Measurements from ENCODE around the gene SH3BP4. TPM values are rescaled to one million over a fixed set of nuclear protein-coding genes. Genes with fewer than 3 reads are reported as not detected.

SH3BP4 gene
- total RNA-seq, 1 experiment from 2014 or later = 33.9 TPM

GRCh38 chr2:235024931-235025773 lies 73.3 kb downstream of the SH3BP4 start:
- in situ Hi-C loops (cut with HindIII; ENCODE audit: low pct_unique_long_range_greater_than_20kb, low sequenced_read_pairs) = no loop called here
- DNase-seq (ENCODE audit: low read depth) = peak; percentile 40

- in situ Hi-C loops (cut with HindIII; ENCODE audit: low pct_unique_long_range_greater_than_20kb, low sequenced_read_pairs) = no loop called here
- peak; percentile 73 for DNase-seq (ENCODE audit: low read depth)
Measured at GRCh38 chr2:235025800-235026536, 74.2 kb downstream of the SH3BP4 start.

- in situ Hi-C loops (cut with HindIII; ENCODE audit: low pct_unique_long_range_greater_than_20kb, low sequenced_read_pairs) = no loop called here
- DNase-seq (ENCODE audit: low read depth) = peak; percentile 75
Measured at GRCh38 chr2:235026649-235027557, 75.1 kb downstream of the SH3BP4 start.

GRCh38 chr2:235027558-235028214 lies 75.9 kb downstream of the SH3BP4 start:
- peak; percentile 52 for DNase-seq (ENCODE audit: low read depth)
- in situ Hi-C loops (cut with HindIII; ENCODE audit: low pct_unique_long_range_greater_than_20kb, low sequenced_read_pairs) = no loop called here

- in situ Hi-C loops (cut with HindIII; ENCODE audit: low pct_unique_long_range_greater_than_20kb, low sequenced_read_pairs) = no loop called here
Measured at GRCh38 chr2:235028646-235029045, 76.8 kb downstream of the SH3BP4 start.

GRCh38 chr2:235029054-235029453 lies 77.2 kb downstream of the SH3BP4 start:
- no peak for DNase-seq (ENCODE audit: low read depth)
- in situ Hi-C loops (cut with HindIII; ENCODE audit: low pct_unique_long_range_greater_than_20kb, low sequenced_read_pairs) = no loop called here

More at GRCh38 chr2:235028646-235029045, 76.8 kb downstream of the SH3BP4 start:
- DNase-seq (ENCODE audit: low read depth) = no peak

- in situ Hi-C loops (cut with HindIII; ENCODE audit: low pct_unique_long_range_greater_than_20kb, low sequenced_read_pairs) = no loop called here
- no peak for DNase-seq (ENCODE audit: low read depth)
Measured at GRCh38 chr2:235030126-235030525, 78.3 kb downstream of the SH3BP4 start.

GRCh38 chr2:235030936-235031335 lies 79.1 kb downstream of the SH3BP4 start:
- in situ Hi-C loops (cut with HindIII; ENCODE audit: low pct_unique_long_range_greater_than_20kb, low sequenced_read_pairs) = no loop called here

GRCh38 chr2:235031686-235032373 lies 80.0 kb downstream of the SH3BP4 start:
- in situ Hi-C loops (cut with HindIII; ENCODE audit: low pct_unique_long_range_greater_than_20kb, low sequenced_read_pairs) = no loop called here
- DNase-seq (ENCODE audit: low read depth) = no peak

More at GRCh38 chr2:235030936-235031335, 79.1 kb downstream of the SH3BP4 start:
- no peak for DNase-seq (ENCODE audit: low read depth)

- in situ Hi-C loops (cut with HindIII; ENCODE audit: low pct_unique_long_range_greater_than_20kb, low sequenced_read_pairs) = no loop called here
Measured at GRCh38 chr2:235032466-235032865, 80.6 kb downstream of the SH3BP4 start.

GRCh38 chr2:235032949-235033348 lies 81.1 kb downstream of the SH3BP4 start:
- no peak for DNase-seq (ENCODE audit: low read depth)
- in situ Hi-C loops (cut with HindIII; ENCODE audit: low pct_unique_long_range_greater_than_20kb, low sequenced_read_pairs) = no loop called here

More at GRCh38 chr2:235032466-235032865, 80.6 kb downstream of the SH3BP4 start:
- no peak for DNase-seq (ENCODE audit: low read depth)

GRCh38 chr2:235034265-235035118 lies 82.7 kb downstream of the SH3BP4 start:
- no peak for DNase-seq (ENCODE audit: low read depth)

GRCh38 chr2:235037604-235038166 lies 85.9 kb downstream of the SH3BP4 start:
- in situ Hi-C loops (cut with HindIII; ENCODE audit: low pct_unique_long_range_greater_than_20kb, low sequenced_read_pairs) = no loop called here
- DNase-seq (ENCODE audit: low read depth) = no peak

More at GRCh38 chr2:235034265-235035118, 82.7 kb downstream of the SH3BP4 start:
- in situ Hi-C loops (cut with HindIII; ENCODE audit: low pct_unique_long_range_greater_than_20kb, low sequenced_read_pairs) = no loop called here

GRCh38 chr2:235041221-235041917 lies 89.6 kb downstream of the SH3BP4 start:
- in situ Hi-C loops (cut with HindIII; ENCODE audit: low pct_unique_long_range_greater_than_20kb, low sequenced_read_pairs) = no loop called here
- DNase-seq (ENCODE audit: low read depth) = no peak

- DNase-seq (ENCODE audit: low read depth) = no peak
- in situ Hi-C loops (cut with HindIII; ENCODE audit: low pct_unique_long_range_greater_than_20kb, low sequenced_read_pairs) = no loop called here
Measured at GRCh38 chr2:235041918-235042575, 90.2 kb downstream of the SH3BP4 start.

All from Caki2 (cell line).